HG03439 (cell line): ENCODE data around the gene COL27A1.
A peak's percentile ranks its signal among the peaks of the same experiment; 100 is the strongest.

Experiments
- ATAC-seq: cut with Tn5 transposase; IDR thresholded peaks from one replicate; pipeline ENCODE4 v1.9.1; 2021; ENCODE audit warnings: mild to moderate bottlenecking, moderate library complexity; ENCODE audit not compliant: unreplicated experiment

Gene COL27A1

GRCh38 chr9:114281473-114282103, 126.3 kb downstream of the COL27A1 start:
- ATAC-seq: no peak

- no peak for ATAC-seq
These were observed 126.8 kb downstream of the COL27A1 start for GRCh38 chr9:114282104-114282485.

GRCh38 chr9:114282507-114282906, 127.2 kb downstream of the COL27A1 start:
- ATAC-seq: no peak

DNA sequence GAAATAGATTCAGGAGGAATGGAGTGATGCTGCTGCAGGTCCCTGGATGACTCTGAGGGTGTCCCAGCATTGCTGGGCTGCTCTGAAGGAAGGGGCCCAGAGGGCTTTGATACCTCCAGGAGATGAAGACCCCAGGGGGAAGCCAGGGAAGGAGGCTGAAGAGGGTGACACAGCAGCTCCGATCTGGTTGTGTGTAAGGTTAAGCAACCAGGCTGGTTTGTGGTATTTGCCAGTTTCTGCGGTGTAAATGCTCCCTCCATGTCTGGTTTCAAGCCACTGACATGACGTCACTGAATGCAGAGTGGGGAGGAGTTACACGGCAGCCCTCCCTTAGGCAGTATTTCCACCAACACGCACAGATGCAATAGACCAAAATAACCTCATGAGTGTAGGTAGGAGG, 127.6 kb downstream of the COL27A1 start:
- ATAC-seq: peak; percentile 56

- no peak for ATAC-seq
These were observed 128.3 kb downstream of the COL27A1 start for GRCh38 chr9:114283551-114284111.

DNA sequence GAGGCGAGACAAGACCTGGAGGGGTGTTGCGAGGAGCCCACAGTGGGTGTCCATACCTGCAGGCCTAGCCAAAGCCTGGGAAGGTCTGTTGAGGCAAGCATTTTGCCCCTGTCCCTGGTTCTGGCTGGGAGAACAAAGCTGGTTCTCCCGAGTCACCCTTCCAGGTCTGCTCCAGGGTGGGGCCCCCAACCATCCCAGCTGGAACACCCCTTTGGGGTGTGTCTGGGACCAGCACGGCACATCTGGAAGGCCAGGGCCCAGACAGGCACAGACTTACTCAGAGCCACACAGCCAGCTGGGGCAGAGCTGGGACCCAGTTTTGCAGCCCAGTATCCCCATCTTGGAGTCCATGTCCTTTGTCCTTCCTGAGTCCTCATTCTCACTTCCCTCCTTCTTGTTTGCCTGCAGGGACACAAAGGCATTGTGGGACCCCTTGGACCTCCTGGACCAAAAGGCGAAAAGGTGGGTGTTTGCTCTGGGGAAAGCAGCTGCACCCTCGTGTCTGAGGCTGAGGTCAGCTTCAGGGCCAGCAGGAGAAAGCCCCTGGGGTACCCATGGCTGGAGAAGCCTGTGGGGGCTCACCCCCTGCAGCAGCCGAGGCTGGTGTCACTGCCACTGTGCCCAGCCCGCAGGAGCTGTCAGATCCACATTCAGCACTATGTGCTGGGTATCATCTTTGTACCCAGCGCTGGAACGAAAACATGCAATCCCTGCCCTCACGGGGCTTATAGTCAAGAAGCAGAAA, 129.2 kb downstream of the COL27A1 start:
- no peak for ATAC-seq

- ATAC-seq: no peak
These were observed 130.0 kb downstream of the COL27A1 start for GRCh38 chr9:114285166-114285867.

GRCh38 chr9:114286146-114286679, 130.9 kb downstream of the COL27A1 start:
- no peak for ATAC-seq

GRCh38 chr9:114287001-114287762, 131.8 kb downstream of the COL27A1 start:
- no peak for ATAC-seq

GRCh38 chr9:114287763-114288192, 132.4 kb downstream of the COL27A1 start:
- ATAC-seq: no peak

DNA sequence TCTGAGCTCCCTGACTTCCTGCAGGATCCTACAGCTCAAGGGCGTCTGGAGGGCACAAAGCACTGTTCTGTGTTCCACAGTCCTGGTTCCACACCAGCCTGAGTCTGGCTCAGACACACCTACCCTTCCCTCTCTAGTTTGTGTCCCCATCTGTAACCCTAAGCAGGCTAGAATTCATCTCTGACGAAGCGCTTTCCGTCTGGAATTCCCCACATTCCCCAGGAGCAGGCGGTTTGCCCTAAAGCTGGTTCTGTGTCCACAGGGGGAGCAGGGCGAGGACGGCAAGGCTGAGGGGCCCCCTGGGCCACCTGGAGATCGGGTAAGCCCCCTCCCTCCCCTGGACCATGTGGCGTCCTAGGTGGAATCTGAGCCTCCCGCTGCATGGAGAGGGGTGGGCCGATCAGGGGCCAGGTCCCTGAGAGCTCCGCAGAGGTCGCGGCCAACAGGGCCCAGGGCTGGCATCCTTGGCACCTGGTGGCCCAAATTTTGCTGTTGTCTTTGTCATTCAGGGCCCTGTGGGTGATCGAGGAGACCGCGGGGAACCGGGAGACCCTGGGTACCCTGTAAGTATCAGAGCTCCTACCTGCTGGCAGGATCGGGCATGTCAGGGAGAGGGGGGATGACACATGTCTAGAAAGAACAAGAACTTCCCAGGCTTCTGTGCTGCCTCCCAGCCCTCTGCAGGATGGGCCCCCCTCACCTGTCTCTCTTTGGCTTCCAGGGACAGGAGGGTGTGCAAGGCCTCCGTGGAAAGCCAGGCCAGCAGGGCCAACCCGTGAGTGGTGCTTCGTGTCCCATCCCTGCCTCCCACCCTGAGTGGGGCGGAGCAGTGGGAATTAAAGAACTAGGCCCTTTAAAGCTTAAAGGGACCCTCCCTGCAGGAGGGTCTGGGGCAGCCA, 133.1 kb downstream of the COL27A1 start:
- ATAC-seq: no peak

- no peak for ATAC-seq
These were observed 133.8 kb downstream of the COL27A1 start for GRCh38 chr9:114289106-114289505.

DNA sequence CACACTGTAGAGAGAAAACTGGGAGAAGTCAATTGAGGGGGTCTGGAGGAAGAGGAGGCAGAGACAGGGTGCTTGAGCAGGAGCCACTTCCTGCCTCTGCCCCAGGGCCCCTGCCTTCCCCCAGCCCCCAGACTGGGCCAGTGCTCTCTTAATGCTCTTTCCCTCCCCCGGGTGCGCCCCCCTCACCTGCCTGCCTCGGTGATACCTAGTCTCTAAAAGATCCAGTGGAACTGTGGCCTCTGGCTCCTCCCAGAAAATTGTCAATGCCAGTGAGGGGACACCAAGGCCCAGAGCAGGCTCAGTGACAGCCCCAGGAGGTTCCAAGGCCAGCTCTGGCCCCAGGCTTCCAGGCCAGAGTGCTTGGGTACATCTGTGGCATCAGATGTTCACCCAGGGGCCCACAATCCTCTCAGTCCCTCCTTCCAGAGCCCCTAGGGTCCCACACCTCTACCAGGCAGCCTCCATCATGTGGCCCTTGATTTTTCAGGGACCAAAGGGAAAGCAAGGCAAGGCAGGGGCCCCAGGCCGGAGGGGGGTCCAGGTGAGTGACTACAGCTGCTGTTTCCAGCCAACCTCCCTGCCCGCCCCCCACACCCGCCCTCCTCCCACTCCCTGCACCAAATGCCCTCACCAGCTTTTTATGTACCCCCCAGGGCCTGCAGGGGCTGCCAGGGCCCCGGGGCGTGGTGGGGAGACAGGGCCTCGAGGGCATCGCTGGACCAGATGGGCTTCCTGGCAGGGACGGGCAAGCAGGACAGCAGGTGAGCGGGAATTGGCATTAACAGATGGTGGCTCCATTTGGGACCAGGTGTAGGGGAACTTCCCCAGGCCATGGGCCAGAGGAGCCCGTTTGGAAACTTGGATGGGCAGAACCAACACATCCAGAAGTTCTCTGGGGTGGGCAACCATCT, 134.5 kb downstream of the COL27A1 start:
- ATAC-seq: no peak

DNA sequence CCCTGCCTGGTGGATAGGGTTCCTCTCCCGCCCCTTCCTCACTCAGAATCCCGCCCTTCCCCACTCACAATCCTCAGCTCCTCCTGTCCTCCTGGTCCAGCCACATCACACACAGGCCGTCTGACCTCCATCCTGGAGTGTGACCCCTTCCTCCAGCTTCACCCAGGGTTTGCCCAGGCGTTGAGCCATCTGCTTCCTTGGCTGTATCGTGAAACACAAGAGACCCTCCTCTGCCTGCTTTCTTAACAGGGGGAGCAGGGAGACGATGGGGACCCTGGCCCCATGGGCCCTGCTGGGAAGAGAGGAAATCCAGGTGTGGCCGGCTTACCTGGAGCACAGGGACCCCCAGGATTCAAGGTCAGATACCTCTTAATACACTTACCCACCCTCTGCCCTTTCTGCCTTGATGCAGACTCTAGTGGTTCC, 135.2 kb downstream of the COL27A1 start:
- ATAC-seq: no peak

- no peak for ATAC-seq
These were observed 135.7 kb downstream of the COL27A1 start for GRCh38 chr9:114291064-114291474.

DNA sequence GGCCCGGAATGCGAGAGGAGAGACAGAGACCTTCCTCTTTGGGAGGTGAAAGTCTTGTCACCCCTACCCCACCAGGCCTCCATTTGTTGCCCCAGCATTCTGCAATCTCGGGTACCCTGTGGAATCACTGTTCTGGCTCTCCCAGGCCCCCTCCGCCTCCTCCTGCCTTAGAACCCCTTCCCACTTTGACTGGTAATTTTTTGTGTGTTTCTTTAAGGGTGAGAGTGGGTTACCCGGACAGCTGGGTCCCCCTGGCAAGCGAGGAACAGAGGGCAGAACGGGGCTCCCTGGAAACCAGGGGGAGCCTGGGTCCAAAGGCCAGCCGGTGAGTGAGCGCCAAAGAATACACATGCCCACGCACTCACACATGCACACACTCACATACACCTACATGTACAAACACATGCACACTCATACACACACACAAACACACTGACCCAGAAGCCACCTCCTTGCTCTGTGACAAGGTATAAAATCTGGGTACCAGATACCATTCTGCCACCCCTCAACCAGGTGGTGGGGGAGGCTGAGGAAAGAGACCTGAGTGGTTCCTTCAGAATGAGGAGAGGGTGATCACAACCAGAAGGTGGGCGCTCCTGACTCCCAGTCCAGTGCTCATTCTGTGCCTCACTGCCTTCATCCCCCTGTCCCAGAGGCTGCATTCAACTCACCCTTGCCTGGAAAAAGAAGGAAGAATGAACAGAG, 136.7 kb downstream of the COL27A1 start:
- no peak for ATAC-seq

- ATAC-seq: no peak
These were observed 139.3 kb downstream of the COL27A1 start for GRCh38 chr9:114294664-114295063.

- no peak for ATAC-seq
These were observed 141.0 kb downstream of the COL27A1 start for GRCh38 chr9:114296338-114296737.
